Measurements from ENCODE around the gene CCDC178.

- TF ChIP-seq CTCF (IDR thresholded peaks at IDR 0.05) (no peak), POLR2A (IDR thresholded peaks at IDR 0.05) (no peak)
Measured at GRCh38 chr18:32974421-32975162, 465.9 kb downstream of the CCDC178 start.

All from esophagus squamous epithelium (tissue), 4 donors.